Endothelial cell of umbilical vein (primary cell): ENCODE data around the gene NPLOC4. TPM values are rescaled to one million over a fixed set of nuclear protein-coding genes. Genes with fewer than 3 reads are reported as not detected.

Experiments used
- BruUV-seq: library from RNA; stranded (reverse); fragments of 400-500 nt; replicated peaks from 2 replicates; lab custom pipeline; 2021; lab: Mats Ljungman, UMichigan
- CTCF ChIA-PET: fragments of 300-600, 350-600 bp; sonication (Branson Sonifier 250); formaldehyde crosslinking; loops from one replicate; lab custom pipeline; 2021; ENCODE audit warnings: antibody characterized with exemption, inconsistent platforms; lab: Charles Lee
- POLR2A ChIA-PET: fragments of 300-600, 350-600 bp; sonication (Branson Sonifier 250); formaldehyde crosslinking; loops from one replicate; lab custom pipeline; 2021; ENCODE audit warnings: antibody characterized with exemption, inconsistent platforms; lab: Charles Lee
- DNase-seq: peaks from one replicate; pipeline ENCODE4 v3.0.0-alpha.2; 2011; ENCODE audit warnings: low read depth, low spot score
- FAIRE-seq: peaks from 2 replicates; lab custom pipeline; 2011; peaks lifted over from hg19 to GRCh38; lab: Jason Lieb, UNC
- H2AFZ ChIP-seq: 2 replicates; pipeline ENCODE4 v1.6.0; 2012; ENCODE audit warnings: low read depth, low read length, control low read depth, inconsistent platforms
- H3K27ac ChIP-seq: 2 replicates; pipeline ENCODE4 v1.5.1; 2011; ENCODE audit warnings: low read depth, mild to moderate bottlenecking, control low read depth, low read length, moderate library complexity; ENCODE audit not compliant: insufficient read depth
- H3K27me3 ChIP-seq, 2 experiments: 2 replicates each; pipeline versions ENCODE4 v1.6.0 to v1.6.1; 2011; ENCODE audit warnings: low read length in 2 of 2, mixed read lengths in 1 of 2; ENCODE audit not compliant: control insufficient read depth in 2 of 2, insufficient read depth in 2 of 2
- H3K36me3 ChIP-seq, 2 experiments: 2 replicates in 1 of 2; 3 replicates in 1 of 2; pipeline ENCODE4 v1.5.1; 2011; ENCODE audit warnings: low read length in 2 of 2, mild to moderate bottlenecking in 1 of 2, moderate library complexity in 1 of 2; ENCODE audit not compliant: control insufficient read depth in 2 of 2, insufficient read depth in 2 of 2; ENCODE audit errors: extremely low read depth in 1 of 2
- H3K4me1 ChIP-seq: 3 replicates; pipeline ENCODE4 v1.5.1; 2011; ENCODE audit warnings: mild to moderate bottlenecking, low read length; ENCODE audit not compliant: control insufficient read depth, insufficient read depth; ENCODE audit errors: extremely low read depth
- H3K4me2 ChIP-seq: 2 replicates; pipeline ENCODE4 v1.6.1; 2011; ENCODE audit warnings: low read length, control low read depth, mixed read lengths; ENCODE audit not compliant: insufficient read depth
- H3K4me3 ChIP-seq, 3 experiments: fragments of 200-600 bp in 1 of 3; sonication (generic), shearing (Covaris generic) in 1 of 3; replicated peaks in 1 of 3; 2 replicates each; pipeline ENCODE4 v1.5.1; 2011 to 2016; ENCODE audit warnings: control low read depth in 3 of 3, low read length in 3 of 3, mild to moderate bottlenecking in 2 of 3, inconsistent platforms in 1 of 3, low read depth in 1 of 3, moderate library complexity in 1 of 3; ENCODE audit not compliant: insufficient read depth in 1 of 3
- H3K79me2 ChIP-seq: 2 replicates; pipeline ENCODE4 v1.6.0; 2012; ENCODE audit warnings: low read length, inconsistent platforms; ENCODE audit not compliant: control insufficient read depth, insufficient read depth
- H3K9ac ChIP-seq: replicated peaks from 2 replicates; pipeline ENCODE3; 2011; ENCODE audit warnings: low read length, control low read depth; ENCODE audit not compliant: insufficient read depth; ENCODE audit errors: extremely low read depth
- H3K9me1 ChIP-seq: replicated peaks from 3 replicates; pipeline ENCODE4 v1.6.0; 2011; ENCODE audit warnings: mild to moderate bottlenecking, low read length; ENCODE audit not compliant: control insufficient read depth, insufficient read depth; ENCODE audit errors: extremely low read depth
- H3K9me3 ChIP-seq: replicated peaks from 2 replicates; pipeline ENCODE4 v1.5.1; 2012; ENCODE audit warnings: low read length, inconsistent platforms; ENCODE audit not compliant: control insufficient read depth, insufficient read depth
- H4K20me1 ChIP-seq: replicated peaks from 2 replicates; pipeline ENCODE3; 2011; ENCODE audit warnings: mild to moderate bottlenecking, low read length; ENCODE audit not compliant: control insufficient read depth, insufficient read depth; ENCODE audit errors: extremely low read depth
- EZH2 ChIP-seq: IDR thresholded peaks from 2 replicates; pipeline ENCODE4 v1.6.1; 2012; ENCODE audit warnings: borderline replicate concordance, low read depth, mild to moderate bottlenecking, moderate library complexity, low read length, inconsistent platforms; ENCODE audit not compliant: severe bottlenecking
- FOS ChIP-seq: IDR thresholded peaks from 2 replicates; pipeline ENCODE4 v1.6.1; 2011; ENCODE audit warnings: mild to moderate bottlenecking, low read length, moderate library complexity, borderline replicate concordance; ENCODE audit not compliant: insufficient read depth
- GATA2 ChIP-seq: IDR thresholded peaks from 2 replicates; pipeline ENCODE4 v1.7.0; 2011; ENCODE audit warnings: low read depth, mild to moderate bottlenecking, moderate library complexity, mixed read lengths, low read length; ENCODE audit not compliant: insufficient read length, insufficient read depth
- JUN ChIP-seq: IDR thresholded peaks from 2 replicates; pipeline ENCODE4 v1.6.1; 2011; ENCODE audit warnings: borderline replicate concordance, low read depth; ENCODE audit not compliant: insufficient read length, insufficient read depth
- MYC ChIP-seq: IDR thresholded peaks from one replicate; pipeline ENCODE4 v1.6.1; 2011; ENCODE audit warnings: mild to moderate bottlenecking, low read depth, low read length
- POLR2A ChIP-seq: IDR thresholded peaks from 2 replicates; pipeline ENCODE4 v1.6.1; 2012; ENCODE audit warnings: low read depth, mild to moderate bottlenecking, control low read depth, low read length
- POLR2AphosphoS5 ChIP-seq: IDR thresholded peaks from 2 replicates; pipeline ENCODE4 v1.6.1; 2012; ENCODE audit warnings: low read depth, mild to moderate bottlenecking, control low read depth, low read length, moderate library complexity; ENCODE audit not compliant: insufficient read depth
- dilution Hi-C: fragments of 300-500 bp; cut with MboI; formaldehyde crosslinking; loops from one replicate; pipeline ENCODE4 v1.15.0; 2019; ENCODE audit warnings: low sequenced_read_pairs; ENCODE audit not compliant: extremely low pct_ligation_motif_present
- intact Hi-C: fragments of 100-400 bp; cut with micrococcal nuclease; formaldehyde crosslinking; loops from one replicate; pipeline ENCODE4 v1.10.0; 2022
- polyA plus RNA-seq, 4 experiments: library from polyadenylated mRNA; depleted of rRNA in 3 of 4; stranded (reverse) in 3 of 4; unstranded in 1 of 4; fragments of >200 nt; gene quantifications; 2 replicates each; pipeline versions ENCODE4 v1.2.1 to v1.2.3, GENCODE V29; 2011 to 2012; ENCODE audit warnings: missing spikeins in 1 of 4
- total RNA-seq: library from RNA; stranded (reverse); gene quantifications from 2 replicates; pipeline ENCODE4 v1.2.3, GENCODE V29; 2021
- TF ChIP-seq, protein P1 (sequence below): IDR thresholded peaks from 2 replicates; pipeline ENCODE4 v1.6.1; 2011; ENCODE audit not compliant: insufficient read depth, insufficient read length
- TF ChIP-seq, protein P2 (sequence below), 2 donors: IDR thresholded peaks; 1 replicate in 1 of 2; 2 replicates in 1 of 2; pipeline ENCODE4 v1.5.1; 2011; ENCODE audit warnings: low read length in 2 of 2, mild to moderate bottlenecking in 2 of 2, moderate library complexity in 2 of 2, control low read depth in 1 of 2, inconsistent platforms in 1 of 2, low read depth in 1 of 2; ENCODE audit not compliant: insufficient read depth in 1 of 2; ENCODE audit errors: extremely low read depth in 1 of 2

NPLOC4 gene
- total and polyA plus RNA-seq, 2 donors (not counting 3 experiments of a cell fraction or from before 2014, with no cell fraction given) = 150 to 175 TPM

DNA sequence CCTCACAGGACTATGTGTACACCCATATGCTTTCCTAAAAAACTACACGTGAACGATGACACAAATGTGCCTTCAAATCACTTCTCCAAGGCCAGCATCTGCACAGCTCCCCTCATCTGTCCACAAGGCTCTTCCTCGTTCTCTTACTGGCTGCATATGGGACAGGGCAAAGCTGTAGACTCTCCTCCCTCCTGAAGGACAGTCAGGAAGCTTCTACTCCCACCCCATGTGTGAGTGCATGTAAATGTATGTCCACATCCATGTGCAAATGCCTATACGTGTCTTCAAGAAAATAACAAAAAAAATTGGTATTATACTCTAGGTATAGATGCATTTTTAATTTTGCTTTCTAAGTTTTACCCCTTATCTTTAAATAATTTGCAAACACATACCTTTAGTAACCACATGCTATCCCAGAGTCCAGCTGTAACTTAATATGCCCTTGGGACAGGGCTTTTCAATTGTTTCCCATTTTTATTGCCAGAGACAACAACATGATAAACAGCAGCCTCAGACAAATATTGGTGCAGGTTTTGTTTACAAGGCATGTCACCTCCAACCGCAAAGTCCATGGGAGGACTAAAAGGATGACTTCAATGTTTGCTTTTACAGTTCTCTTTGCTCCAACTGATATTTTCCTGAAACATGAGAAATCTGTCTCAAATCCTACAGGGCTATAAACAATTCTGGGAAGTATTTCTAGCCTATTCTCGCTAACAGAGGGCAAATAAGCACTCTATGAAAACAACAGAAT, 53.1 kb downstream of the NPLOC4 start:
- TF ChIP-seq FOS (no peak), POLR2AphosphoS5 (no peak), JUN (no peak), EZH2 (no peak), GATA2 (no peak), MYC (no peak)
- peak; percentile 75 for FAIRE-seq
- ChIA-PET CTCF (interaction anchor here (0.6 to 2.1 kb wide), 3 partner anchors 17 to 32 kb away, joined by 3 to 5 read pairs (median 4); no protein-coding TSS in a partner anchor), POLR2A (no interaction called here)
- peaks cover 14 to 38% of the 10 kb centered on the region in 2 experiments for H3K36me3 ChIP-seq
- no peak overlapping the region for H3K4me3 ChIP-seq
- no TSS peak for BruUV-seq
- H3K9me3 ChIP-seq = no peaks in the 10 kb centered on the region
- H3K27ac ChIP-seq = no peak overlapping the region
- dilution Hi-C loops = no loop called here
- H3K4me1 ChIP-seq = peaks cover 21% of the 10 kb centered on the region
- H3K9me1 ChIP-seq = no peaks in the 10 kb centered on the region
- H2AFZ ChIP-seq = no peak overlapping the region
- DNase-seq = peak; percentile 76
- no peaks in the 10 kb centered on the region for H3K27me3 ChIP-seq
- no peak overlapping the region for H3K9ac ChIP-seq
- H4K20me1 ChIP-seq = no peaks in the 10 kb centered on the region
- H3K79me2 ChIP-seq = peaks cover 20% of the 10 kb centered on the region
- H3K4me2 ChIP-seq = no peak overlapping the region
- intact Hi-C loops = loop anchor here (2.0 kb wide), 1 partner anchor 17 kb away; no protein-coding TSS in a partner anchor

DNA sequence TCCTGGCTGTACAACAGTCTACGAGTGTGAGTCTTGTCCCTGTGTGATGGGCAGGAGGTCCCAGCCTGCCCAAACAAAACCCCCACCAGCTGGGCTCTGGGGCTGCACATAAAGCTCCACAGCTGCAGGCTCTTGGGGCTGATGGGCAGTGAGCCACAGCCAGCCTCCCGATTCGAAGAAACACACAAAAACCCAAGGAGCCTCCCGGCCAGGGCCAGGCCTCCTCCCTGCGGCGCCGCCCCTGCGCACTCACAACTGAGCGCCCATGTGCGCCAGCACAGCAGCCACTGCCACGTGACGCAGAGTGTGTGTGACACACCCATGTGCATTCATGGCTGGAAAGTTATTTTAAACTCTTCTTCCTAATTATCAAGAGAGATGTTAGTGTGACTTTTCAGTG, 54.2 kb downstream of the NPLOC4 start:
- H3K9me3 ChIP-seq = no peaks in the 10 kb centered on the region
- H3K36me3 ChIP-seq = peaks cover 9 to 30% of the 10 kb centered on the region in 2 experiments
- H2AFZ ChIP-seq = no peak overlapping the region
- H3K27ac ChIP-seq = peak overlapping the region; percentile 18
- no peak overlapping the region for H3K4me2 ChIP-seq
- intact Hi-C loops (no loop called here), dilution Hi-C loops (no loop called here)
- no TSS peak for BruUV-seq
- H3K4me1 ChIP-seq = peaks cover 26% of the 10 kb centered on the region
- ChIA-PET POLR2A (no interaction called here), CTCF (interaction anchor here (0.7 to 2.1 kb wide), 5 partner anchors 13 to 26 kb away, joined by 3 to 7 read pairs (median 4); no protein-coding TSS in a partner anchor)
- H3K9me1 ChIP-seq = no peaks in the 10 kb centered on the region
- H3K27me3 ChIP-seq = no peaks in the 10 kb centered on the region
- peaks cover 23% of the 10 kb centered on the region for H3K79me2 ChIP-seq
- no peak for DNase-seq
- FAIRE-seq = no peak
- H3K4me3 ChIP-seq = no peak overlapping the region
- H4K20me1 ChIP-seq = no peaks in the 10 kb centered on the region
- no peak overlapping the region for H3K9ac ChIP-seq
- TF ChIP-seq POLR2A = no peak
- no peak for TF ChIP-seq JUN
- no peak for TF ChIP-seq GATA2
- TF ChIP-seq MYC = no peak
- TF ChIP-seq POLR2AphosphoS5 = no peak
- TF ChIP-seq, protein P1, sequence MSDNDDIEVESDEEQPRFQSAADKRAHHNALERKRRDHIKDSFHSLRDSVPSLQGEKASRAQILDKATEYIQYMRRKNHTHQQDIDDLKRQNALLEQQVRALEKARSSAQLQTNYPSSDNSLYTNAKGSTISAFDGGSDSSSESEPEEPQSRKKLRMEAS = no peak
- no peak for TF ChIP-seq EZH2
- TF ChIP-seq, protein P2, sequence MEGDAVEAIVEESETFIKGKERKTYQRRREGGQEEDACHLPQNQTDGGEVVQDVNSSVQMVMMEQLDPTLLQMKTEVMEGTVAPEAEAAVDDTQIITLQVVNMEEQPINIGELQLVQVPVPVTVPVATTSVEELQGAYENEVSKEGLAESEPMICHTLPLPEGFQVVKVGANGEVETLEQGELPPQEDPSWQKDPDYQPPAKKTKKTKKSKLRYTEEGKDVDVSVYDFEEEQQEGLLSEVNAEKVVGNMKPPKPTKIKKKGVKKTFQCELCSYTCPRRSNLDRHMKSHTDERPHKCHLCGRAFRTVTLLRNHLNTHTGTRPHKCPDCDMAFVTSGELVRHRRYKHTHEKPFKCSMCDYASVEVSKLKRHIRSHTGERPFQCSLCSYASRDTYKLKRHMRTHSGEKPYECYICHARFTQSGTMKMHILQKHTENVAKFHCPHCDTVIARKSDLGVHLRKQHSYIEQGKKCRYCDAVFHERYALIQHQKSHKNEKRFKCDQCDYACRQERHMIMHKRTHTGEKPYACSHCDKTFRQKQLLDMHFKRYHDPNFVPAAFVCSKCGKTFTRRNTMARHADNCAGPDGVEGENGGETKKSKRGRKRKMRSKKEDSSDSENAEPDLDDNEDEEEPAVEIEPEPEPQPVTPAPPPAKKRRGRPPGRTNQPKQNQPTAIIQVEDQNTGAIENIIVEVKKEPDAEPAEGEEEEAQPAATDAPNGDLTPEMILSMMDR (IDR thresholded peaks at IDR 0.05; ENCODE audit: extremely low read depth in 1 of 2, insufficient read depth in 1 of 2, low read depth in 1 of 2, low read length in 2 of 2) = no peak
- TF ChIP-seq FOS = no peak
